Glutamatergic neuron (in vitro differentiated cells): ENCODE data around the gene NOCT. TPM values are rescaled to one million over a fixed set of nuclear protein-coding genes. Genes with fewer than 3 reads are reported as not detected.

Experiments
- DNase-seq: peaks from one replicate; pipeline ENCODE4 v3.0.0; 2022
- H3K27ac Mint-ChIP-seq: one replicate; pipeline ENCODE4 v1.8.0; 2020; ENCODE audit warnings: mild to moderate bottlenecking, mixed read lengths, inconsistent platforms; ENCODE audit not compliant: unreplicated experiment
- H3K27me3 Mint-ChIP-seq: one replicate; pipeline ENCODE4 v1.8.0; 2020; ENCODE audit warnings: mild to moderate bottlenecking, moderate library complexity, mixed read lengths, inconsistent platforms; ENCODE audit not compliant: unreplicated experiment
- H3K36me3 Mint-ChIP-seq: one replicate; pipeline ENCODE4 v1.8.0; 2020; ENCODE audit warnings: mild to moderate bottlenecking, mixed read lengths, inconsistent platforms; ENCODE audit not compliant: unreplicated experiment
- H3K4me1 Mint-ChIP-seq: one replicate; pipeline ENCODE4 v1.8.0; 2020; ENCODE audit warnings: mild to moderate bottlenecking, low read depth, mixed read lengths, inconsistent platforms; ENCODE audit not compliant: unreplicated experiment
- H3K4me3 Mint-ChIP-seq: one replicate; pipeline ENCODE4 v1.8.0; 2020; ENCODE audit warnings: mild to moderate bottlenecking, mixed read lengths, inconsistent platforms; ENCODE audit not compliant: unreplicated experiment
- H3K9me3 Mint-ChIP-seq: one replicate; pipeline ENCODE4 v1.8.0; 2020; ENCODE audit warnings: mild to moderate bottlenecking, moderate library complexity, mixed read lengths, inconsistent platforms; ENCODE audit not compliant: unreplicated experiment
- total RNA-seq: library from RNA; stranded (reverse); fragmentation: NEBNext Ultra II Directional; extraction: Animal tissue kit (Norgen Biotek cat#: 25700); gene quantifications from one replicate; pipeline ENCODE4 v1.2.1, GENCODE V29; 2021; ENCODE audit not compliant: unreplicated experiment
- TF ChIP-seq, protein P1 (sequence below): fragments of 200-600 bp; sonication (generic); IDR thresholded peaks from one replicate; pipeline ENCODE4 v1.5.0; 2021; ENCODE audit not compliant: partially characterized antibody, unreplicated experiment

Gene NOCT
- total RNA-seq, 1 donor from 2014 or later = 39.1 TPM

DNA sequence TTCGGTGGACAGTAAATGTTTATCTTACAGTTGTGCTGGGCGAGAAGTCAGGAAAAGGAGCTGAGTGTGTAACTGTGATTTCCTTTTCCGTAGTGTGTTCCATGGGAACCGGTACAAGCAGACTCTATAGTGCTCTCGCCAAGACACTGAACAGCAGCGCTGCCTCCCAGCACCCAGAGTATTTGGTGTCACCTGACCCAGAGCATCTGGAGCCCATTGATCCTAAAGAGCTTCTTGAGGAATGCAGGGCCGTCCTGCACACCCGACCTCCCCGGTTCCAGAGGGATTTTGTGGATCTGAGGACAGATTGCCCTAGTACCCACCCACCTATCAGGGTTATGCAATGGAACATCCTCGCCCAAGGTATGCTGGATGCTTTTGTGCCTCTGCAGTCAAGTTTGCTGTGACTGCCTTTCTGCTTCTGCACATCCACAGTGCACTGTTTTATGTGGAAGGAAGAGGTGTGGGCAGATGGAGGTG is 27.4 kb downstream of the NOCT start:
- DNase-seq = peak; percentile 45
- Mint-ChIP-seq H3K4me1 (peaks cover 7% of the 10 kb centered on the region), H3K27me3 (no peaks in the 10 kb centered on the region), H3K9me3 (peaks cover 4% of the 10 kb centered on the region), H3K36me3 (no peaks in the 10 kb centered on the region), H3K27ac (peak overlapping the region; percentile 59), H3K4me3 (no peak overlapping the region)
- TF ChIP-seq, protein P1, sequence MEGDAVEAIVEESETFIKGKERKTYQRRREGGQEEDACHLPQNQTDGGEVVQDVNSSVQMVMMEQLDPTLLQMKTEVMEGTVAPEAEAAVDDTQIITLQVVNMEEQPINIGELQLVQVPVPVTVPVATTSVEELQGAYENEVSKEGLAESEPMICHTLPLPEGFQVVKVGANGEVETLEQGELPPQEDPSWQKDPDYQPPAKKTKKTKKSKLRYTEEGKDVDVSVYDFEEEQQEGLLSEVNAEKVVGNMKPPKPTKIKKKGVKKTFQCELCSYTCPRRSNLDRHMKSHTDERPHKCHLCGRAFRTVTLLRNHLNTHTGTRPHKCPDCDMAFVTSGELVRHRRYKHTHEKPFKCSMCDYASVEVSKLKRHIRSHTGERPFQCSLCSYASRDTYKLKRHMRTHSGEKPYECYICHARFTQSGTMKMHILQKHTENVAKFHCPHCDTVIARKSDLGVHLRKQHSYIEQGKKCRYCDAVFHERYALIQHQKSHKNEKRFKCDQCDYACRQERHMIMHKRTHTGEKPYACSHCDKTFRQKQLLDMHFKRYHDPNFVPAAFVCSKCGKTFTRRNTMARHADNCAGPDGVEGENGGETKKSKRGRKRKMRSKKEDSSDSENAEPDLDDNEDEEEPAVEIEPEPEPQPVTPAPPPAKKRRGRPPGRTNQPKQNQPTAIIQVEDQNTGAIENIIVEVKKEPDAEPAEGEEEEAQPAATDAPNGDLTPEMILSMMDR = no peak

DNA sequence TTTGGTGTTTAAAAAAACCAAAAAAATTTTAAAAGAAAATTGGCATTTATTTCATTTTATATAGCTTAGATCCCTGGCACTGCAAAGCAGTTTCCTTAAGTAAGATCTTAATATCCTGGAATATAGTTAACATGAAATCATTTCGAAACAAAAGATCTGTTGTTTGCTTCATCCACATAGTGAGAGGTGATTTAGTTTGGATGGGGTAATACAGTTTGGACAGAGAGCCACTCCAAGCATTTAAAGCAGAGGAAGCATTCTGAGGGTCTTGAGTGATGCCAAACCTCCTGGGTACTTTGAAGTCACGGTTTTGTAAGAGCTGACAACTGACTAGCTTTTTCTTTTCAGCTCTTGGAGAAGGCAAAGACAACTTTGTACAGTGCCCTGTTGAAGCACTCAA is 28.7 kb downstream of the NOCT start:
- Mint-ChIP-seq H3K9me3 (peaks cover 4% of the 10 kb centered on the region), H3K27me3 (no peaks in the 10 kb centered on the region), H3K27ac (no peak overlapping the region), H3K4me3 (no peak overlapping the region), H3K36me3 (peaks cover 5% of the 10 kb centered on the region), H3K4me1 (peaks cover 5% of the 10 kb centered on the region)
- DNase-seq = no peak
- TF ChIP-seq, protein P1 = no peak

DNA sequence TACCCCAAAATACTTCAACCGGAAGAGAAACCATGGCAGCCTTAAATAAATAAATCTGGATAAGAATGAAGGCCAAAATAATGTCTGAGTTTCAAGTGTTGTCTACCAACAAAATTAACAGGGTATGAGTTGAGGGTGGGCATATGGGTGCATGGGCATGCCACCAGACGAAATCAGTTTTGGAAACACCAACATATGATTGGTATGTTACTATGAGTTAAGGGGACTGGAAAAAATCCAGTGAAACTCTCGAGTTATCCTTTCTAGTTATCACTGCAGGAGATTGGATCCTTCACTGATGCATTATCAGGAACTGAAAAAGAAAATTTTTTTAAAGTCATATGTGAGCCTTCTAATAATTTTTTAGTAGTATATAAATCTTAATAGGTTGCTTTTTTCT is 32.4 kb downstream of the NOCT start:
- peaks cover 1% of the 10 kb centered on the region for H3K9me3 Mint-ChIP-seq
- TF ChIP-seq, protein P1 = no peak
- peaks cover 5% of the 10 kb centered on the region for H3K36me3 Mint-ChIP-seq
- H3K27me3 Mint-ChIP-seq = no peaks in the 10 kb centered on the region
- no peak overlapping the region for H3K27ac Mint-ChIP-seq
- peaks cover 3% of the 10 kb centered on the region for H3K4me1 Mint-ChIP-seq
- DNase-seq = no peak
- no peak overlapping the region for H3K4me3 Mint-ChIP-seq

DNA sequence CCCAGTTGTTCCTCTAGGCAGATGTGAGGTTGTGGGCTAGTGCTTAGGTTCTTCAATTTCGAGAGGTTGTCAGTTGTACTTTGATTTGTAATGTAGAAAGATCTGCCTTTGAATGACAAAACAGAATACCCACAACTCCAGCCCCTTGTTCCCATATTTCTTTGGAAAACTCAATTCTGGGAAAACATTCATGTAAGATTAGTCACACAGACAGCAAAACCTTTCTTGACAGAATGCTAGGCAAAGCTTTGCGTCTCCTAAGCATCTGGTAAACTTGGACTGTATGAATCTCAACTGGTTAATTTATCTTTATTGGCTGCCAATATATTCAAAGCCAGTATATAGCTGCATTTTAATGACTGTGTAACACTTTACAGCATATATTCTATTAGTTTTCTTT is 34.9 kb downstream of the NOCT start:
- H3K4me1 Mint-ChIP-seq = no peaks in the 10 kb centered on the region
- H3K4me3 Mint-ChIP-seq = no peak overlapping the region
- H3K27ac Mint-ChIP-seq = no peak overlapping the region
- TF ChIP-seq, protein P1 = no peak
- DNase-seq = no peak
- H3K27me3 Mint-ChIP-seq = no peaks in the 10 kb centered on the region
- no peaks in the 10 kb centered on the region for H3K9me3 Mint-ChIP-seq
- H3K36me3 Mint-ChIP-seq = peaks cover 5% of the 10 kb centered on the region

DNA sequence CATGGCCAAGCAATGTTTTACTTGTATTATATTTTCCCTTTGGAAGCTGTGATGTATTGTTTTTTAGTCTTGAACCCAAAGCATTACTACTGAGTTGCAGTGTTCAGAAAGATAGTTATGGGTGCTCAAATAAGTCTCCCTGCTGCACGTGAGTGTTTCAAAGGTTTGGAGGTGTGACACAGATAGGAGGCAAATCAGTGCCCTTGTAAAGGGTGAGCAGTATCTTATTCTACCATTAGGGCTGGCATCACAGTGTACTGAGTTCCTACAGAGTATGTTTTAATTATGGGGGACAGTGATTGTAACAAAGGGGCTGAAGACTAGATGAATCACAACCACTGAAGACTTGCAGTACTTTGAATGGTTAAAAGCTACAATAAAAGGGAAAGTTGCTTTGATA is 38.3 kb downstream of the NOCT start:
- Mint-ChIP-seq H3K9me3 (no peaks in the 10 kb centered on the region), H3K4me1 (no peaks in the 10 kb centered on the region), H3K27ac (no peak overlapping the region), H3K36me3 (peaks cover 2% of the 10 kb centered on the region), H3K27me3 (peaks cover 2% of the 10 kb centered on the region), H3K4me3 (no peak overlapping the region)
- DNase-seq = no peak
- TF ChIP-seq, protein P1 = no peak
